GM12801 (cell line): ENCODE results near the gene C9orf85.

Experiments used
- CTCF ChIP-seq: IDR thresholded peaks from one replicate; pipeline ENCODE4 v1.5.1; 2011; ENCODE audit warnings: control low read depth; ENCODE audit not compliant: insufficient read length; ENCODE audit errors: extremely low read depth

C9orf85 gene

GRCh38 chr9:71910650-71911060 is 784 bp upstream of the C9orf85 start:
- no peak for TF ChIP-seq CTCF

GRCh38 chr9:71911908-71912335 is 483 bp downstream of the C9orf85 start:
- no peak for TF ChIP-seq CTCF

- TF ChIP-seq CTCF = no peak
Observed at GRCh38 chr9:71915495-71915894, 4.1 kb downstream of the C9orf85 start.

GRCh38 chr9:71916834-71917534 is 5.5 kb downstream of the C9orf85 start:
- TF ChIP-seq CTCF = no peak

- no peak for TF ChIP-seq CTCF
Observed at GRCh38 chr9:71918419-71918818, 7.0 kb downstream of the C9orf85 start.

- no peak for TF ChIP-seq CTCF
Observed at GRCh38 chr9:71920456-71921189, 9.2 kb downstream of the C9orf85 start.

GRCh38 chr9:71921190-71921814 is 9.9 kb downstream of the C9orf85 start:
- TF ChIP-seq CTCF = no peak
